GM21529 (cell line): ENCODE measurements around the gene BCL6.

Experiments
- ATAC-seq: cut with Tn5 transposase; IDR thresholded peaks from one replicate; pipeline ENCODE4 v1.9.1; 2021; ENCODE audit not compliant: unreplicated experiment

Gene BCL6

GRCh38 chr3:187739094-187739560 is 6.1 kb downstream of the BCL6 start:
- ATAC-seq = no peak

GRCh38 chr3:187738331-187739093 is 6.8 kb downstream of the BCL6 start:
- ATAC-seq = peak; percentile 66

DNA sequence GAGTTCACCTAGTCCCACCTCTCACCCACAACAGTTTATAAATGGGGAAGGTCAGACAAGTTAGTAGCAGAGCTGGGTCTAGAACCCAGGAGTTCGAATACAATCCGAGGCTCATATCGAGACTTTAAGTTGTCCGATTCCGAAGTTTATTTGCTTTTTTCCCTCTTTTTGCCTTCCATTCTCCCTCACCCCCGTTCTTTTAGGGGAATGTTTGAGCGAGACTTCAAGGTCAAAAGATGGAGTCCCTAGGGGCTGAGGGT is 7.3 kb downstream of the BCL6 start:
- no peak for ATAC-seq

- no peak for ATAC-seq
Measured at GRCh38 chr3:187737368-187738070, 7.7 kb downstream of the BCL6 start.

GRCh38 chr3:187737006-187737367 is 8.3 kb downstream of the BCL6 start:
- no peak for ATAC-seq

- ATAC-seq = no peak
Measured at GRCh38 chr3:187736418-187736871, 8.8 kb downstream of the BCL6 start.

DNA sequence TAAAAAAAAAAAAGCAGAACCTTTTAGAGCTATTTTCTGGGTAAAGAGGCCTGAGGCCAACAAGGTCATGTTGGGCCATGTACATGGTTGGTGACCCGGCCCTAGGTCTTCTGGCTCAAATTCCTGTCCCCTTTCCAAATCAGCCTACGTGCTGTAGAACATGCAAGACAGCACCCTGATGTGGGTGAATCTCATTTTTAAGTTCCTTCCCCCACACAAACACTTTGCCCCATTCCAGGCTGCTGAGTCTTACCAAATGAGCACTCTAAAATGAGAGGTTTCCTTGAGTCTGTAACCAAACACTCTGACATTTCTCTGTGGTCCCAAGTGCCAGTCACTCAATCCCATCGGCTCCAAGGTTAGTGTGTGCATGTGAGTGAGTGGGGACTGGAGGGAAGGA is 9.4 kb downstream of the BCL6 start:
- no peak for ATAC-seq

- no peak for ATAC-seq
Measured at GRCh38 chr3:187735383-187735782, 9.9 kb downstream of the BCL6 start.

GRCh38 chr3:187734841-187735240 is 10.4 kb downstream of the BCL6 start:
- ATAC-seq = no peak

DNA sequence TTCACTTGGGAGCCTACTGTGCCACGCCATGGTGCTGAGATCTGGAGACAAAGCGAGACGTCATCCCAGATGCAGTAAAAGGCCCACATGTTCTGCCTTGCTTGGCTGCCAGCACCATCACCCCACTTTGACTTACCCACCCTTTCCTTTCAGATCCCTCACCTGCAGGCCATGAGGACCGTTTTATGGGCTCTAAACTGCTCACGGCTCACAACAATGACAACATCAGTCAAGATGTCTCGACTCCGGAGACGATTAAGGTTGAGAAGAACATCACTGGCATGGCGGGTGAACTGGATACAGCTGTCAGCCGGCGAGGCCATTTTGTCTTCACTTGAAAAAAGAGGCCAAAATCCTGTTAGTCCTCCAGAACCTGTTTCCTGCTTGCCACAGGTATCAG is 11.9 kb downstream of the BCL6 start:
- no peak for ATAC-seq

- ATAC-seq = no peak
Measured at GRCh38 chr3:187729598-187729997, 15.7 kb downstream of the BCL6 start.

- ATAC-seq = no peak
Measured at GRCh38 chr3:187728940-187729583, 16.2 kb downstream of the BCL6 start.

DNA sequence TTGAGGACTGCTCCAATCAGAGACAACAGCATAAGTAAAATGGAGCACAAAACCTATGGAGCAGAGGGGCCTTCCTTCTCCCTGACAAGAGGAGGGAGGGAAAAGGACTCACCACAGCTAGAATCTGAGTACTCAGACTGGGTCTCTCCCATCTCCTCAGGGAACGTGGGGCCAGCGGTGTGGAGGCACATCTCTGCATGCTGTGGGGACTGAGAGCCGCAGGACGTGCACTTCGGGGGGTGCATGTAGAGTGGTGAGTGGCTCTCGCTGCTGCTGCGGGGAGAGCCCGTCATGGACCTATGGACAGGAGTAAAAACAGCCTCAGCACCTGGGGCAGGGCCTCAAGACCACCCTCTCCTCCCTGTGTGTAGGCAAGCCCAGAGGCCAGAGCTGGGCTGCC is 17.0 kb downstream of the BCL6 start:
- ATAC-seq = no peak

DNA sequence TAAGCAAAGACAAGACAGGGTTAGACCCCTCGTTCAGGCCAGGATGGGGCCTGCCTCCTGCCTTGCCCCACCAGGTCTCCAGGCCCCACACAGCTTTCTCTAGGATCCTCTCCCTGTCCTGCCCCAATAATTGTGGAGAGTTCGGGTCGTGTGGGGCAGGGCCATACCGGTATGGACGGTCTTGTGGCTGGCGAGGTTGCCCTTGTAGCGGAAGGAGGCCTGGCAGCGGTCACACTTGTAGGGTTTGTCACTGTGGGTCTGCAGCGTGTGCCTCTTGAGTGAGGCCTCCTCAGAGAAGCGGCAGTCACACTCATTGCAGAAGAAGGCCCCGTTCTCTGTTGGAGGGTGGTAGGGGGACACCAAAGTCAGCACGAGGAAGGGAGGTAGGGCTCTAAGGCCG is 18.7 kb downstream of the BCL6 start:
- ATAC-seq = no peak

DNA sequence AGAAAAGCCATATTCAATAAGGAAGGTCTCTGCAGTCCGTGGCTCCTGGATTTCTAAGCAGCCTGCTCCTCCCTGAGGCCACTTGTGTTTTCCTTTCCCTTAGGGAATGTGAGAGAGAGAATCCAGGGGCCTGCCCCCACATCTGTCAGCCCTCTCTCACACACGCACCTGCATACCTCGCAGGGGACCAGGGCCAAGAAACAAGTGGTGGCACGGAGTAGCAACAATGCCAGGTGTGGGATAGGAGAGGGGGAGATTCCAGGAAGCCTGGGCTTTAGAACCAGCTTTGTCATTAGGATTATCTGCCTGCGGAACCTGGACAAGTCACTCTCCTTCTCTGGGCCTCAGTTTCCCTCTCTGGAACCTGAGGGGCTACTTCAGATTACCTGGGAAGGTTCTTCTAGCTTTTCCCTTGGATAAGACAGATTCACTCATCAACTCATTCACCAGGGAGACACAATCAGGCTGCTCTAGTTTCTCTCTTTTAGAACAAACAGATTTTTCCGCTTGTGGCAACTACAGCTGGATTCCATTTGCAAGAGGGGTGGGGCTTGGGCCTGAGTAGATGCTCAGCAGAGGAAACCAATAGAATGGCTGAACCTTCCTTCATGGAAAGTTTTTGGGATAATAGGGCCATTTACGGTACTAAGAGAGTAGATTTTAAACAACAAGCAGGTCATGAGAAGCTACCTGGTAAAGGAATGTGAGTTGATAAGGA is 19.5 kb downstream of the BCL6 start:
- no peak for ATAC-seq

DNA sequence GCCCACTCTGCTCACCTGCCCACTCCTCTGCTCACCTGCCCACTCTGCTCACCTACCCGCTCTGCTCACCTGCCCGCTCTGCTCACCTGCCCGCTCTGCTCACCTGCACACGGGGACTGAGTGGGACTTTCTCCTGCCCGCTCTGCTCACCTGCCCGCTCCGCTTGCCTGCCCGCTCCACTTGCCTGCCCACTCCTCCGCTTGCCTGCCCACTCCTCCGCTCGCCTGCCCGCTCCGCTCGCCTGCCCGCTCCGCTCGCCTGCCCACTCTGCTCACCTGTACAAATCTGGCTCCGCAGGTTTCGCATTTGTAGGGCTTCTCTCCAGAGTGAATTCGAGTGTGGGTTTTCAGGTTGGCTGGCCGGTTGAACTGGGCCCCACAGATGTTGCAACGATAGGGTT is 20.0 kb downstream of the BCL6 start:
- no peak for ATAC-seq

DNA sequence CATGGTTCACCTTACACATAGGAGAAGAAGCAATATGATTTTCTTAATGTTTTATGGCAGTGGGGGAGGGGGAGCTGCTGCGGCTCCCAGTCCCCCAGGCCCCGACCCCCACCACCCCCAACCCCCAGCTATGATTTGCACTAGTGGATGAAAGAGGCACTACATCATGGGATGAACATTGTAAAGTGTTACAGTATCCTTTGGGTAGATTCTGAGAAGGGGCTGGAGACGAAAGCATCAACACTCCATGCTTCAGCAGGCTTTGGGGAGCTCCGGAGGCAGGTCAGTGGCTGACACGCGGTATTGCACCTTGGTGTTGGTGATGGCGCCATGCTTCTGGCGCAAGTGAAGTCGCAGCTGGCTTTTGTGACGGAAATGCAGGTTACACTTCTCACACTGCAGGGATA is 23.1 kb downstream of the BCL6 start:
- no peak for ATAC-seq

GRCh38 chr3:187721055-187721454 is 24.2 kb downstream of the BCL6 start:
- no peak for ATAC-seq

DNA sequence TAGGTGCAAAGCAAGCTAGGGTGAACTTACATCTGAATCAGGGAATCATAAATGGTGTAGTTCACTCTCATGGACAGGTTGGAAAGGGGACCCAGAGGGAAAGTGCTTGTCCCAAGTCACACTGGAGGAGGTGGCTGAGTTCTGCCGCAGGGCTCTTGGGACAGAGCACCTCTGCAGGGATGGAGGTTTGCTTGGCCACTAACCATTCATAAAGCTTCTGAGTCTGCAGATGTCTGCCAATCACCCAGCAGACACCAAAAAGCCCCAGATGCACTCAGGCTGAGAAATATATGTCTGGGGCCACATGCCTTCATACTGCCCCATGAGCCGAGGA is 25.0 kb downstream of the BCL6 start:
- no peak for ATAC-seq

DNA sequence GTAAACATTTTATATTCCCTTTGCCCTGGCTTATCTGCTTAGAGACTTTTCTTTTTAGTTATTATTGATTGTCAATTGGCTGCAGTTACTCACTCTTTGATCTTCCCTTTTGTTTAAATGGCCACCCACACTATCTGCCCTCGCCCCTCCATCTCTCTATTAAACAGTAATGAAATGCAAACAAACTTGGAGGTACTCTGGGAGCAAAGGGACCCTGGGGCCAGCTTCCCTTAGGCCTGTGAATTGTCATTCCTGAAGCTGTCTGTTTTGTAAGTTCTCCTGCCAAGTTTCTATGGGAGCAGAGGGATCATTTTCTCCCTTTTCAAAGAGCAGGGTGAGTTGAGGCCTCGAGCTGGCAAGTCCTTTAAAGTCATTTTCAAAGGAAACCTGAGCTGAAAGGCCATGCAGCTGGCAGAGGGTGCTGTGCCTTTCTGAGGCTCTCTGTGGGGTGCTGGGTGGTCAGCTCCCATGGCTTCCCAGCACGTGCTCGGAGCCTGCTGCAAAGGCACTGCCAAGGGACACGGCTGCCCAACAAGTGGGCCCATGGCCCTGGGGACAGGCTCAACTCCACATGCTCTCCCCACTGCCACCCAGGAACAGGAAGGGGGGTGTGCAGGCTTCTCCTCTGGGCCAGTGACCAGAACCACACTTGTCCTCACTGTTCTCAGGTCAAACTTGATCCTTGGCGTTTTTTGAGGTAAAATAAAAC is 25.5 kb downstream of the BCL6 start:
- ATAC-seq = no peak

- no peak for ATAC-seq
Measured at GRCh38 chr3:187718802-187719201, 26.5 kb downstream of the BCL6 start.
